Omental fat pad (tissue), 4 donors: ENCODE data around the gene SLC25A21. TPM values are rescaled to one million over a fixed set of nuclear protein-coding genes. Genes with fewer than 3 reads are reported as not detected.
"Not testable (repeated sequence)": the region's sequence is repeated elsewhere in the genome, so short reads cannot be mapped to it uniquely, and the experiment has no call there.

Experiments used
- ATAC-seq: fragments of 150-250 bp; one replicate; pipeline ENCODE4 v1.9.1; 2016; ENCODE audit warnings: mild to moderate bottlenecking, moderate library complexity; ENCODE audit not compliant: low FRiP score
- DNase-seq: peaks from one replicate; pipeline ENCODE4 v3.0.0-alpha.2; 2019; ENCODE audit warnings: low spot score
- CTCF ChIP-seq, 3 donors: fragments of 450-650 bp; IDR thresholded peaks; one replicate each; pipeline ENCODE4 v1.5.1; 2016 to 2017; ENCODE audit warnings: antibody characterized with exemption in 3 of 3, mild to moderate bottlenecking in 3 of 3, moderate library complexity in 2 of 3
- total RNA-seq, 4 donors: library from RNA; depleted of rRNA; stranded (reverse); fragments of >200 nt; gene quantifications; one replicate each; pipeline ENCODE4 v1.1.0, GENCODE V29; 2016

The SLC25A21 gene
- total RNA-seq, 4 donors from 2014 or later, result 0.38 to 1.4 TPM; not detected in 2

- no peak for DNase-seq
- no peak for ATAC-seq
- TF ChIP-seq CTCF (IDR thresholded peaks at IDR 0.05), result no peak
Observed at GRCh38 chr14:37196604-37197420, 24.4 kb upstream of the SLC25A21 start.

GRCh38 chr14:37195327-37195726 is 22.9 kb upstream of the SLC25A21 start:
- ATAC-seq, result no peak
- TF ChIP-seq CTCF (IDR thresholded peaks at IDR 0.05), result no peak
- DNase-seq, result no peak

GRCh38 chr14:37194698-37195097 is 22.3 kb upstream of the SLC25A21 start:
- ATAC-seq (no peak), DNase-seq (no peak)
- no peak for TF ChIP-seq CTCF (IDR thresholded peaks at IDR 0.05)

- DNase-seq, ATAC-seq: not testable (repeated sequence)
Observed at GRCh38 chr14:37189733-37190132, 17.3 kb upstream of the SLC25A21 start.

GRCh38 chr14:37187840-37188577 is 15.6 kb upstream of the SLC25A21 start:
- not testable (repeated sequence) for DNase-seq, ATAC-seq

- no peak for DNase-seq
- no peak for ATAC-seq
- no peak for TF ChIP-seq CTCF (IDR thresholded peaks at IDR 0.05)
Observed at GRCh38 chr14:37187294-37187693, 14.9 kb upstream of the SLC25A21 start.

- ATAC-seq (no peak), DNase-seq (no peak)
- no peak for TF ChIP-seq CTCF (IDR thresholded peaks at IDR 0.05)
Observed at GRCh38 chr14:37186865-37187264, 14.5 kb upstream of the SLC25A21 start.

- no peak for DNase-seq
- no peak for TF ChIP-seq CTCF (IDR thresholded peaks at IDR 0.05)
- ATAC-seq, result no peak
Observed at GRCh38 chr14:37185670-37186069, 13.3 kb upstream of the SLC25A21 start.

GRCh38 chr14:37184520-37184919 is 12.1 kb upstream of the SLC25A21 start:
- DNase-seq, ATAC-seq: not testable (repeated sequence)
